GM12878 (cell line): ENCODE data around the gene PCIF1.

ENCODE experiments used
- CBX5 ChIP-seq: sonication (generic); IDR thresholded peaks from 2 replicates; pipeline ENCODE4 v1.6.1; 2016; ENCODE audit warnings: low read depth, moderate library complexity, mild to moderate bottlenecking, inconsistent platforms
- CTCF ChIP-seq, 3 experiments: IDR thresholded peaks in 2 of 3; conservative IDR thresholded peaks in 1 of 3; 2 replicates each; pipeline ENCODE4 v1.5.1; 2011; ENCODE audit warnings: low read depth in 3 of 3, low read length in 3 of 3, mild to moderate bottlenecking in 3 of 3, control low read depth in 2 of 3, moderate library complexity in 2 of 3, inconsistent platforms in 1 of 3, mixed read lengths in 1 of 3; ENCODE audit not compliant: control insufficient read depth in 2 of 3, insufficient read depth in 1 of 3; ENCODE audit errors: extremely low read depth in 1 of 3
- HCFC1 ChIP-seq: fragments of 150-350 bp; IDR thresholded peaks from 2 replicates; pipeline ENCODE4 v1.6.1; 2014; ENCODE audit warnings: low read length
- JUND ChIP-seq: IDR thresholded peaks from 2 replicates; pipeline ENCODE4 v1.6.1; 2012; ENCODE audit warnings: low read depth, mild to moderate bottlenecking, low read length, improper control_type of control experiment, moderate library complexity
- TF ChIP-seq, protein P1 (sequence below): fragments of 450-650 bp; formaldehyde crosslinking; IDR thresholded peaks from 2 replicates; pipeline ENCODE4 v1.4.0; 2022; ENCODE audit warnings: mild to moderate bottlenecking, moderate library complexity

- TF ChIP-seq JUND (no peak), HCFC1 (no peak), CBX5 (no peak), CTCF (IDR thresholded peaks at IDR 0.05 in 2 of 3, conservative IDR thresholded peaks at IDR 0.05 in 1 of 3; ENCODE audit: control insufficient read depth in 2 of 3, extremely low read depth in 1 of 3, insufficient read depth in 1 of 3, low read depth in 3 of 3, low read length in 3 of 3) (no peak)
- TF ChIP-seq, protein P1, sequence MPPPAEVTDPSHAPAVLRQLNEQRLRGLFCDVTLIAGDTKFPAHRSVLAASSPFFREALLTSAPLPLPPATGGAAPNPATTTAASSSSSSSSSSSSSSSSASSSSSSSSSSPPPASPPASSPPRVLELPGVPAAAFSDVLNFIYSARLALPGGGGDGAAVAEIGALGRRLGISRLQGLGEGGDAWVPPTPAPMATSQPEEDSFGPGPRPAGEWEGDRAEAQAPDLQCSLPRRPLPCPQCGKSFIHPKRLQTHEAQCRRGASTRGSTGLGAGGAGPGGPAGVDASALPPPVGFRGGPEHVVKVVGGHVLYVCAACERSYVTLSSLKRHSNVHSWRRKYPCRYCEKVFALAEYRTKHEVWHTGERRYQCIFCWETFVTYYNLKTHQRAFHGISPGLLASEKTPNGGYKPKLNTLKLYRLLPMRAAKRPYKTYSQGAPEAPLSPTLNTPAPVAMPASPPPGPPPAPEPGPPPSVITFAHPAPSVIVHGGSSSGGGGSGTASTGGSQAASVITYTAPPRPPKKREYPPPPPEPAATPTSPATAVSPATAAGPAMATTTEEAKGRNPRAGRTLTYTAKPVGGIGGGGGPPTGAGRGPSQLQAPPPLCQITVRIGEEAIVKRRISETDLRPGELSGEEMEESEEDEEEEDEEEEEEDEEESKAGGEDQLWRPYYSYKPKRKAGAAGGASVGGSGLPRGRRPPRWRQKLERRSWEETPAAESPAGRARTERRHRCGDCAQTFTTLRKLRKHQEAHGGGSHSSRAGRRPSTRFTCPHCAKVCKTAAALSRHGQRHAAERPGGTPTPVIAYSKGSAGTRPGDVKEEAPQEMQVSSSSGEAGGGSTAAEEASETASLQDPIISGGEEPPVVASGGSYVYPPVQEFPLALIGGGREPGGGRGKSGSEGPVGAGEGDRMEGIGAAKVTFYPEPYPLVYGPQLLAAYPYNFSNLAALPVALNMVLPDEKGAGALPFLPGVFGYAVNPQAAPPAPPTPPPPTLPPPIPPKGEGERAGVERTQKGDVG (CRISPR knock-in tag) = no peak
Observed at GRCh38 chr20:45926731-45927070, 7.8 kb upstream of the PCIF1 start.
